WTC11 (cell line): ENCODE measurements around the gene FER.

ENCODE experiments used
- CREB1 ChIP-seq: sonication (generic); formaldehyde crosslinking; IDR thresholded peaks from 2 replicates; pipeline ENCODE4 v1.8.0; 2023; ENCODE audit warnings: mild to moderate bottlenecking, missing genetic modification reagents
- JUN ChIP-seq: sonication (generic); formaldehyde crosslinking; IDR thresholded peaks from 2 replicates; pipeline ENCODE4 v1.8.0; 2023; ENCODE audit warnings: mild to moderate bottlenecking, missing genetic modification reagents
- ZNF263 ChIP-seq: sonication (generic); formaldehyde crosslinking; IDR thresholded peaks from 2 replicates; pipeline ENCODE4 v1.8.1; 2022; ENCODE audit warnings: low read depth, mild to moderate bottlenecking, moderate library complexity, missing genetic modification reagents
- TF ChIP-seq, protein P1 (sequence below): fragments of 200-600 bp; IDR thresholded peaks from 2 replicates; pipeline ENCODE4 v1.8.0; 2022; ENCODE audit warnings: antibody characterized with exemption
- TF ChIP-seq, protein P2 (sequence below): sonication (generic); formaldehyde crosslinking; IDR thresholded peaks from 2 replicates; pipeline ENCODE4 v1.8.1; 2023; ENCODE audit warnings: mild to moderate bottlenecking, missing genetic modification reagents, moderate library complexity

- TF ChIP-seq, protein P1, sequence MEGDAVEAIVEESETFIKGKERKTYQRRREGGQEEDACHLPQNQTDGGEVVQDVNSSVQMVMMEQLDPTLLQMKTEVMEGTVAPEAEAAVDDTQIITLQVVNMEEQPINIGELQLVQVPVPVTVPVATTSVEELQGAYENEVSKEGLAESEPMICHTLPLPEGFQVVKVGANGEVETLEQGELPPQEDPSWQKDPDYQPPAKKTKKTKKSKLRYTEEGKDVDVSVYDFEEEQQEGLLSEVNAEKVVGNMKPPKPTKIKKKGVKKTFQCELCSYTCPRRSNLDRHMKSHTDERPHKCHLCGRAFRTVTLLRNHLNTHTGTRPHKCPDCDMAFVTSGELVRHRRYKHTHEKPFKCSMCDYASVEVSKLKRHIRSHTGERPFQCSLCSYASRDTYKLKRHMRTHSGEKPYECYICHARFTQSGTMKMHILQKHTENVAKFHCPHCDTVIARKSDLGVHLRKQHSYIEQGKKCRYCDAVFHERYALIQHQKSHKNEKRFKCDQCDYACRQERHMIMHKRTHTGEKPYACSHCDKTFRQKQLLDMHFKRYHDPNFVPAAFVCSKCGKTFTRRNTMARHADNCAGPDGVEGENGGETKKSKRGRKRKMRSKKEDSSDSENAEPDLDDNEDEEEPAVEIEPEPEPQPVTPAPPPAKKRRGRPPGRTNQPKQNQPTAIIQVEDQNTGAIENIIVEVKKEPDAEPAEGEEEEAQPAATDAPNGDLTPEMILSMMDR: no peak
- no peak for TF ChIP-seq JUN
- TF ChIP-seq, protein P2, sequence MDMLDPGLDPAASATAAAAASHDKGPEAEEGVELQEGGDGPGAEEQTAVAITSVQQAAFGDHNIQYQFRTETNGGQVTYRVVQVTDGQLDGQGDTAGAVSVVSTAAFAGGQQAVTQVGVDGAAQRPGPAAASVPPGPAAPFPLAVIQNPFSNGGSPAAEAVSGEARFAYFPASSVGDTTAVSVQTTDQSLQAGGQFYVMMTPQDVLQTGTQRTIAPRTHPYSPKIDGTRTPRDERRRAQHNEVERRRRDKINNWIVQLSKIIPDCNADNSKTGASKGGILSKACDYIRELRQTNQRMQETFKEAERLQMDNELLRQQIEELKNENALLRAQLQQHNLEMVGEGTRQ (CRISPR knock-in tag): no peak
- no peak for TF ChIP-seq ZNF263 (CRISPR knock-in tag)
- TF ChIP-seq CREB1: no peak
Measured at GRCh38 chr5:109041317-109041716, 293.6 kb downstream of the FER start.
